Esophagus muscularis mucosa (tissue), 3 donors: ENCODE data around the gene HLA-C.

Source experiments
- CTCF ChIP-seq, 3 experiments: fragments of 200-600 bp in 2 of 3; fragments of 450-650 bp in 1 of 3; sonication (generic) in 2 of 3; IDR thresholded peaks; one replicate each; pipeline ENCODE4 v1.5.1; 2017 to 2019; ENCODE audit warnings: antibody characterized with exemption in 3 of 3, mild to moderate bottlenecking in 2 of 3, moderate library complexity in 1 of 3
- POLR2A ChIP-seq: fragments of 450-650 bp; IDR thresholded peaks from one replicate; pipeline ENCODE4 v1.6.1; 2017; ENCODE audit warnings: antibody characterized with exemption, moderate library complexity, mild to moderate bottlenecking, low read depth

- TF ChIP-seq CTCF (IDR thresholded peaks at IDR 0.05) (no peak), POLR2A (no peak)
Observed at GRCh38 chr6:31247813-31248212, 24.1 kb downstream of the HLA-C start.
